ENCODE data around the gene PBX3. TPM values are rescaled to one million over a fixed set of nuclear protein-coding genes. Genes with fewer than 3 reads are reported as not detected.

PBX3 gene
- total and polyA plus RNA-seq, 2 of the 13 experiments (the other 11 are each of a cell fraction or from before 2014, with no cell fraction given): 6.0 to 11.2 TPM

GRCh38 chr9:125999504-125999881, 252.3 kb downstream of the PBX3 start:
- in situ Hi-C loops (cut with HindIII; ENCODE audit: extremely low pct_ligation_motif_present, low pct_unique_long_range_greater_than_20kb) (no loop called here), intact Hi-C loops (cut with micrococcal nuclease; ENCODE audit: unreplicated experiment) (no loop called here)
- Histone ChIP-seq H4K20me1 (ENCODE audit: insufficient read depth, low read length) (no peaks in the 10 kb centered on the region), H3K36me3 (replicated peaks in 1 of 2; ENCODE audit: control insufficient read depth in 1 of 2, insufficient read depth in 2 of 2, low read length in 2 of 2) (no peaks in the 10 kb centered on the region), H3K27me3 (ENCODE audit: control insufficient read depth in 1 of 2, insufficient read depth in 2 of 2, low read length in 2 of 2) (peaks cover 4 to 49% of the 10 kb centered on the region in 2 experiments; a peak in 3 of 5 replicates), H3K4me2 (ENCODE audit: low read depth, low read length) (no peak overlapping the region), H3K9me3 (ENCODE audit: low read length) (no peaks in the 10 kb centered on the region), H3K79me2 (ENCODE audit: insufficient read depth, low read length) (no peaks in the 10 kb centered on the region), H3K9ac (ENCODE audit: insufficient read depth, low read depth, low read length) (no peak overlapping the region), H3K27ac (ENCODE audit: extremely low read length, insufficient read depth, low read length) (no peak overlapping the region), H3K4me1 (ENCODE audit: insufficient read depth, low read length) (no peaks in the 10 kb centered on the region), H2AFZ (ENCODE audit: low read length) (no peak overlapping the region), H3K4me3 (replicated peaks in 1 of 3; ENCODE audit: insufficient read depth in 1 of 3, low read depth in 2 of 3, low read length in 3 of 3) (no peak overlapping the region)
- CTCF ChIA-PET (ENCODE audit: low intra/inter-chr PET ratio, low total read pairs): no interaction called here
- WGBS (ENCODE audit: low lambda C conversion rate): 0% methylated on average over 1 of the region's 2 CpGs
- TF ChIP-seq, protein P1, sequence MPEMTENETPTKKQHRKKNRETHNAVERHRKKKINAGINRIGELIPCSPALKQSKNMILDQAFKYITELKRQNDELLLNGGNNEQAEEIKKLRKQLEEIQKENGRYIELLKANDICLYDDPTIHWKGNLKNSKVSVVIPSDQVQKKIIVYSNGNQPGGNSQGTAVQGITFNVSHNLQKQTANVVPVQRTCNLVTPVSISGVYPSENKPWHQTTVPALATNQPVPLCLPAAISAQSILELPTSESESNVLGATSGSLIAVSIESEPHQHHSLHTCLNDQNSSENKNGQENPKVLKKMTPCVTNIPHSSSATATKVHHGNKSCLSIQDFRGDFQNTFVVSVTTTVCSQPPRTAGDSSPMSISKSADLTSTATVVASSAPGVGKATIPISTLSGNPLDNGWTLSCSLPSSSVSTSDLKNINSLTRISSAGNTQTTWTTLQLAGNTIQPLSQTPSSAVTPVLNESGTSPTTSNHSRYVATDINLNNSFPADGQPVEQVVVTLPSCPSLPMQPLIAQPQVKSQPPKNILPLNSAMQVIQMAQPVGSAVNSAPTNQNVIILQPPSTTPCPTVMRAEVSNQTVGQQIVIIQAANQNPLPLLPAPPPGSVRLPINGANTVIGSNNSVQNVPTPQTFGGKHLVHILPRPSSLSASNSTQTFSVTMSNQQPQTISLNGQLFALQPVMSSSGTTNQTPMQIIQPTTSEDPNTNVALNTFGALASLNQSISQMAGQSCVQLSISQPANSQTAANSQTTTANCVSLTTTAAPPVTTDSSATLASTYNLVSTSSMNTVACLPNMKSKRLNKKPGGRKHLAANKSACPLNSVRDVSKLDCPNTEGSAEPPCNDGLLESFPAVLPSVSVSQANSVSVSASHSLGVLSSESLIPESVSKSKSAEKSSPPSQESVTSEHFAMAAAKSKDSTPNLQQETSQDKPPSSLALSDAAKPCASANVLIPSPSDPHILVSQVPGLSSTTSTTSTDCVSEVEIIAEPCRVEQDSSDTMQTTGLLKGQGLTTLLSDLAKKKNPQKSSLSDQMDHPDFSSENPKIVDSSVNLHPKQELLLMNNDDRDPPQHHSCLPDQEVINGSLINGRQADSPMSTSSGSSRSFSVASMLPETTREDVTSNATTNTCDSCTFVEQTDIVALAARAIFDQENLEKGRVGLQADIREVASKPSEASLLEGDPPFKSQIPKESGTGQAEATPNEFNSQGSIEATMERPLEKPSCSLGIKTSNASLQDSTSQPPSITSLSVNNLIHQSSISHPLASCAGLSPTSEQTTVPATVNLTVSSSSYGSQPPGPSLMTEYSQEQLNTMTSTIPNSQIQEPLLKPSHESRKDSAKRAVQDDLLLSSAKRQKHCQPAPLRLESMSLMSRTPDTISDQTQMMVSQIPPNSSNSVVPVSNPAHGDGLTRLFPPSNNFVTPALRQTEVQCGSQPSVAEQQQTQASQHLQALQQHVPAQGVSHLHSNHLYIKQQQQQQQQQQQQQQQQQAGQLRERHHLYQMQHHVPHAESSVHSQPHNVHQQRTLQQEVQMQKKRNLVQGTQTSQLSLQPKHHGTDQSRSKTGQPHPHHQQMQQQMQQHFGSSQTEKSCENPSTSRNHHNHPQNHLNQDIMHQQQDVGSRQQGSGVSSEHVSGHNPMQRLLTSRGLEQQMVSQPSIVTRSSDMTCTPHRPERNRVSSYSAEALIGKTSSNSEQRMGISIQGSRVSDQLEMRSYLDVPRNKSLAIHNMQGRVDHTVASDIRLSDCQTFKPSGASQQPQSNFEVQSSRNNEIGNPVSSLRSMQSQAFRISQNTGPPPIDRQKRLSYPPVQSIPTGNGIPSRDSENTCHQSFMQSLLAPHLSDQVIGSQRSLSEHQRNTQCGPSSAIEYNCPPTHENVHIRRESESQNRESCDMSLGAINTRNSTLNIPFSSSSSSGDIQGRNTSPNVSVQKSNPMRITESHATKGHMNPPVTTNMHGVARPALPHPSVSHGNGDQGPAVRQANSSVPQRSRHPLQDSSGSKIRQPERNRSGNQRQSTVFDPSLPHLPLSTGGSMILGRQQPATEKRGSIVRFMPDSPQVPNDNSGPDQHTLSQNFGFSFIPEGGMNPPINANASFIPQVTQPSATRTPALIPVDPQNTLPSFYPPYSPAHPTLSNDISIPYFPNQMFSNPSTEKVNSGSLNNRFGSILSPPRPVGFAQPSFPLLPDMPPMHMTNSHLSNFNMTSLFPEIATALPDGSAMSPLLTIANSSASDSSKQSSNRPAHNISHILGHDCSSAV (CRISPR knock-in tag; IDR thresholded peaks at IDR 0.05; ENCODE audit: borderline replicate concordance): no peak
- TF ChIP-seq ZMYM3 (CRISPR knock-in tag; IDR thresholded peaks at IDR 0.05) (peak; percentile 35; the same call in 1 of the 2 replicates), ZNF629 (CRISPR knock-in tag; conservative IDR thresholded peaks at IDR 0.05) (peak; percentile 87)
- DNase-seq (ENCODE audit: low spot score) (no peak), FAIRE-seq (no peak), ATAC-seq (no peak)
- no TSS peak for BruUV-seq (replicated peaks)
- POLR2A ChIA-PET: no interaction called here

Data from HepG2 (cell line).